Activated T-cell treated with anti-CD3 and anti-CD28 coated beads for 24 hours (primary cell): Measurements from ENCODE around the gene MACROD2.

Experiments
- DNase-seq: peaks from one replicate; pipeline ENCODE4 v3.0.0-alpha.2; 2020; ENCODE audit warnings: low read depth

MACROD2 gene

GRCh38 chr20:15628851-15629353 lies 1633.6 kb downstream of the MACROD2 start:
- DNase-seq: no peak

GRCh38 chr20:15630360-15630759 lies 1635.0 kb downstream of the MACROD2 start:
- no peak for DNase-seq

- no peak for DNase-seq
These were observed 1637.4 kb downstream of the MACROD2 start for GRCh38 chr20:15632680-15633079.

- no peak for DNase-seq
These were observed 1638.8 kb downstream of the MACROD2 start for GRCh38 chr20:15634102-15634501.

- no peak for DNase-seq
These were observed 1642.2 kb downstream of the MACROD2 start for GRCh38 chr20:15637546-15637945.

- DNase-seq: no peak
These were observed 1642.8 kb downstream of the MACROD2 start for GRCh38 chr20:15637950-15638754.

- DNase-seq: no peak
These were observed 1643.5 kb downstream of the MACROD2 start for GRCh38 chr20:15638816-15639215.

GRCh38 chr20:15639839-15640238 lies 1644.5 kb downstream of the MACROD2 start:
- no peak for DNase-seq

- no peak for DNase-seq
These were observed 1646.8 kb downstream of the MACROD2 start for GRCh38 chr20:15642109-15642508.

GRCh38 chr20:15642676-15643075 lies 1647.4 kb downstream of the MACROD2 start:
- no peak for DNase-seq

GRCh38 chr20:15643713-15644112 lies 1648.4 kb downstream of the MACROD2 start:
- no peak for DNase-seq

- DNase-seq: no peak
These were observed 1650.5 kb downstream of the MACROD2 start for GRCh38 chr20:15645816-15646215.

- no peak for DNase-seq
These were observed 1658.3 kb downstream of the MACROD2 start for GRCh38 chr20:15653396-15654207.

GRCh38 chr20:15654208-15654649 lies 1658.9 kb downstream of the MACROD2 start:
- no peak for DNase-seq

GRCh38 chr20:15655295-15655874 lies 1660.1 kb downstream of the MACROD2 start:
- no peak for DNase-seq

GRCh38 chr20:15656124-15656523 lies 1660.8 kb downstream of the MACROD2 start:
- DNase-seq: no peak

GRCh38 chr20:15658295-15658694 lies 1663.0 kb downstream of the MACROD2 start:
- no peak for DNase-seq

GRCh38 chr20:15673206-15673605 lies 1677.9 kb downstream of the MACROD2 start:
- DNase-seq: no peak

GRCh38 chr20:15674253-15675060 lies 1679.1 kb downstream of the MACROD2 start:
- DNase-seq: no peak

GRCh38 chr20:15675061-15675514 lies 1679.8 kb downstream of the MACROD2 start:
- DNase-seq: no peak

GRCh38 chr20:15675813-15676484 lies 1680.6 kb downstream of the MACROD2 start:
- DNase-seq: no peak
